HL-60 (cell line): ENCODE data around the gene KRT6A.

Experiments used
- DNase-seq, 2 experiments: peaks; one replicate each; pipeline ENCODE4 v3.0.0-alpha.2; 2010 to 2020; ENCODE audit warnings: low read depth in 1 of 2, low spot score in 1 of 2
- H3K27ac ChIP-seq: fragments of 250-450 bp; sonication (Bioruptor Pico); replicated peaks from 2 replicates; pipeline ENCODE4 v1.5.1; 2020; ENCODE audit warnings: mild to moderate bottlenecking, moderate library complexity
- H3K27me3 ChIP-seq: fragments of 250-450 bp; sonication (Bioruptor Pico); 2 replicates; pipeline ENCODE4 v1.5.1; 2021; ENCODE audit warnings: mild to moderate bottlenecking, moderate library complexity; ENCODE audit not compliant: insufficient read depth, poor library complexity, severe bottlenecking
- H3K4me3 ChIP-seq: replicated peaks from 2 replicates; pipeline ENCODE4 v1.5.1; 2011; ENCODE audit warnings: mild to moderate bottlenecking, control low read depth, low read length; ENCODE audit not compliant: insufficient read depth
- CTCF ChIP-seq: IDR thresholded peaks from one replicate; pipeline ENCODE4 v1.5.1; 2011; ENCODE audit warnings: low read length, control low read depth, inconsistent platforms; ENCODE audit not compliant: insufficient read depth
- GABPA ChIP-seq: IDR thresholded peaks from 2 replicates; pipeline ENCODE4 v1.6.1; 2012; ENCODE audit warnings: low read depth
- POLR2AphosphoS5 ChIP-seq: IDR thresholded peaks from 2 replicates; pipeline ENCODE4 v1.6.1; 2012; ENCODE audit warnings: low read depth
- REST ChIP-seq: IDR thresholded peaks from 2 replicates; pipeline ENCODE4 v1.6.1; 2012; ENCODE audit warnings: low read depth; ENCODE audit not compliant: insufficient replicate concordance
- SPI1 ChIP-seq: IDR thresholded peaks from 2 replicates; pipeline ENCODE4 v1.6.1; 2012; ENCODE audit warnings: low read depth, mild to moderate bottlenecking, borderline replicate concordance

KRT6A gene

GRCh38 chr12:52521175-52521567, 28.1 kb upstream of the KRT6A start:
- Histone ChIP-seq H3K27ac (no peak overlapping the region), H3K27me3 (no peaks in the 10 kb centered on the region), H3K4me3 (no peak overlapping the region)
- DNase-seq: no peak
- no peak for TF ChIP-seq POLR2AphosphoS5
- TF ChIP-seq REST: no peak
- TF ChIP-seq SPI1: no peak
- TF ChIP-seq GABPA: no peak
- no peak for TF ChIP-seq CTCF

GRCh38 chr12:52519826-52520662, 27.0 kb upstream of the KRT6A start, which contains the start of gene KRT5:
KRT5 (minus strand) TSS chr12:52520394; CDS start chr12:52520296, 98 bp downstream.
- no peak within 1 kb of the TSS for H3K27ac ChIP-seq
- TF ChIP-seq POLR2AphosphoS5 (no peak), CTCF (no peak), SPI1 (no peak), GABPA (no peak), REST (no peak)
- no peak for DNase-seq
- H3K27me3 ChIP-seq: no peaks in the 10 kb centered on the region
- H3K4me3 ChIP-seq: no peak within 1 kb of the TSS

- DNase-seq: no peak
- no peaks in the 10 kb centered on the region for H3K27me3 ChIP-seq
- no peak overlapping the region for H3K4me3 ChIP-seq
- TF ChIP-seq SPI1: no peak
- TF ChIP-seq CTCF: no peak
- no peak for TF ChIP-seq GABPA
- no peak for TF ChIP-seq POLR2AphosphoS5
- TF ChIP-seq REST: no peak
- H3K27ac ChIP-seq: no peak overlapping the region
Measured at GRCh38 chr12:52519387-52519703, 26.3 kb upstream of the KRT6A start.
